HepG2 (cell line): ENCODE data around the gene MTARC1. TPM values are rescaled to one million over a fixed set of nuclear protein-coding genes. Genes with fewer than 3 reads are reported as not detected.
A peak's percentile ranks its signal among the peaks of the same experiment; 100 is the strongest.

Experiments
- ARID5B ChIP-seq: IDR thresholded peaks from 2 replicates; pipeline ENCODE4 v1.4.0; 2020; ENCODE audit warnings: mild to moderate bottlenecking, missing genetic modification reagents
- IRF2 ChIP-seq: IDR thresholded peaks from 2 replicates; pipeline ENCODE4 v1.6.1; 2018; ENCODE audit warnings: missing genetic modification reagents, missing compliant biosample characterization
- MYNN ChIP-seq: sonication (generic); formaldehyde crosslinking; IDR thresholded peaks from 2 replicates; pipeline ENCODE4 v1.4.0; 2020; ENCODE audit warnings: mild to moderate bottlenecking, low read depth, missing genetic modification reagents
- NFIC ChIP-seq: IDR thresholded peaks from 2 replicates; pipeline ENCODE4 v1.6.1; 2012; ENCODE audit warnings: mild to moderate bottlenecking, low read length, inconsistent platforms
- NFKBIZ ChIP-seq: IDR thresholded peaks from 2 replicates; pipeline ENCODE4 v1.6.1; 2018; ENCODE audit warnings: missing genetic modification reagents, missing compliant biosample characterization
- NFYC ChIP-seq: IDR thresholded peaks from 2 replicates; pipeline ENCODE4 v1.6.1; 2016; ENCODE audit warnings: missing genetic modification reagents, missing compliant biosample characterization
- TEAD3 ChIP-seq: optimal IDR thresholded peaks from 2 replicates; pipeline ENCODE3; 2016; ENCODE audit warnings: borderline replicate concordance
- TFE3 ChIP-seq: IDR thresholded peaks from 2 replicates; pipeline ENCODE4 v1.6.1; 2016
- THAP11 ChIP-seq: IDR thresholded peaks from 2 replicates; pipeline ENCODE4 v1.6.1; 2016; ENCODE audit warnings: missing biosample characterization, missing genetic modification reagents
- ZFP36L2 ChIP-seq: sonication (generic); formaldehyde crosslinking; IDR thresholded peaks from 2 replicates; pipeline ENCODE4 v1.4.0; 2020; ENCODE audit warnings: missing genetic modification reagents
- ZNF563 ChIP-seq: sonication (generic); formaldehyde crosslinking; IDR thresholded peaks from 2 replicates; pipeline ENCODE4 v1.8.0; 2022; ENCODE audit warnings: mild to moderate bottlenecking, moderate library complexity, missing genetic modification reagents
- ZNF687 ChIP-seq: sonication (generic); formaldehyde crosslinking; IDR thresholded peaks from 2 replicates; pipeline ENCODE4 v1.5.1; 2020; ENCODE audit warnings: mild to moderate bottlenecking, missing genetic modification reagents, moderate library complexity
- ZNF788 ChIP-seq: sonication (generic); formaldehyde crosslinking; IDR thresholded peaks from 2 replicates; pipeline ENCODE4 v1.5.0; 2020; ENCODE audit warnings: mild to moderate bottlenecking, missing genetic modification reagents, borderline replicate concordance
- polyA plus RNA-seq, 8 experiments: library from polyadenylated mRNA; depleted of rRNA in 3 of 8; stranded (reverse) in 7 of 8; unstranded in 1 of 8; fragments of >200 nt; fragmentation: Illumina TruSeq in 4 of 8; extraction: Trizol in 4 of 8; gene quantifications; 2 replicates each; pipeline versions ENCODE4 v1.2.1 to v1.2.3, GENCODE V29; 2011 to 2016; ENCODE audit warnings: low read depth in 4 of 8, missing spikeins in 1 of 8, mixed read lengths in 1 of 8; ENCODE audit not compliant: insufficient read depth in 1 of 8
- total RNA-seq, 5 experiments: library from RNA; depleted of rRNA; stranded (reverse); fragments of >200 nt; fragmentation: Illumina TruSeq; extraction: Trizol; gene quantifications; 2 replicates each; pipeline ENCODE4 v1.2.3, GENCODE V29; 2016; ENCODE audit warnings: low read depth in 1 of 5
- TF ChIP-seq, protein P1 (sequence below): sonication (generic); formaldehyde crosslinking; IDR thresholded peaks from 2 replicates; pipeline ENCODE4 v1.4.0; 2020; ENCODE audit warnings: missing genetic modification reagents
- TF ChIP-seq, protein P2 (sequence below): IDR thresholded peaks from 2 replicates; pipeline ENCODE4 v1.6.1; 2018; ENCODE audit warnings: missing genetic modification reagents, mild to moderate bottlenecking, missing compliant biosample characterization

The MTARC1 gene
- total and polyA plus RNA-seq, 2 of the 13 experiments (the other 11 are each of a cell fraction or from before 2014, with no cell fraction given): 19.4 to 106 TPM

- TF ChIP-seq ARID5B (CRISPR knock-in tag) (peak; percentile 47), TEAD3 (peak; percentile 36), ZFP36L2 (CRISPR knock-in tag) (0 out of 2 replicates have a peak, but pooled peaks have one; percentile 46), THAP11 (CRISPR knock-in tag) (0 out of 2 replicates have a peak, but pooled peaks have one; percentile 13), NFYC (CRISPR knock-in tag) (peak; percentile 15; the same call in 1 of the 2 replicates), IRF2 (CRISPR knock-in tag) (peak; percentile 54; the same call in 1 of the 2 replicates), ZNF687 (CRISPR knock-in tag) (peak; percentile 45), MYNN (CRISPR knock-in tag) (no peak), ZNF788 (CRISPR knock-in tag) (peak; percentile 30; the same call in 1 of the 2 replicates), TFE3 (CRISPR knock-in tag) (0 out of 2 replicates have a peak, but pooled peaks have one; percentile 24), NFIC (no peak), ZNF563 (CRISPR knock-in tag) (0 out of 2 replicates have a peak, but pooled peaks have one; percentile 28), NFKBIZ (no peak)
- TF ChIP-seq, protein P1, sequence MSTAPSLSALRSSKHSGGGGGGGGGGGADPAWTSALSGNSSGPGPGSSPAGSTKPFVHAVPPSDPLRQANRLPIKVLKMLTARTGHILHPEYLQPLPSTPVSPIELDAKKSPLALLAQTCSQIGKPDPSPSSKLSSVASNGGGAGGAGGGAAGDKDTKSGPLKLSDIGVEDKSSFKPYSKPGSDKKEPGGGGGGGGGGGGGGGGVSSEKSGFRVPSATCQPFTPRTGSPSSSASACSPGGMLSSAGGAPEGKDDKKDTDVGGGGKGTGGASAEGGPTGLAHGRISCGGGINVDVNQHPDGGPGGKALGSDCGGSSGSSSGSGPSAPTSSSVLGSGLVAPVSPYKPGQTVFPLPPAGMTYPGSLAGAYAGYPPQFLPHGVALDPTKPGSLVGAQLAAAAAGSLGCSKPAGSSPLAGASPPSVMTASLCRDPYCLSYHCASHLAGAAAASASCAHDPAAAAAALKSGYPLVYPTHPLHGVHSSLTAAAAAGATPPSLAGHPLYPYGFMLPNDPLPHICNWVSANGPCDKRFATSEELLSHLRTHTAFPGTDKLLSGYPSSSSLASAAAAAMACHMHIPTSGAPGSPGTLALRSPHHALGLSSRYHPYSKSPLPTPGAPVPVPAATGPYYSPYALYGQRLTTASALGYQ (CRISPR knock-in tag): no peak
- TF ChIP-seq, protein P2, sequence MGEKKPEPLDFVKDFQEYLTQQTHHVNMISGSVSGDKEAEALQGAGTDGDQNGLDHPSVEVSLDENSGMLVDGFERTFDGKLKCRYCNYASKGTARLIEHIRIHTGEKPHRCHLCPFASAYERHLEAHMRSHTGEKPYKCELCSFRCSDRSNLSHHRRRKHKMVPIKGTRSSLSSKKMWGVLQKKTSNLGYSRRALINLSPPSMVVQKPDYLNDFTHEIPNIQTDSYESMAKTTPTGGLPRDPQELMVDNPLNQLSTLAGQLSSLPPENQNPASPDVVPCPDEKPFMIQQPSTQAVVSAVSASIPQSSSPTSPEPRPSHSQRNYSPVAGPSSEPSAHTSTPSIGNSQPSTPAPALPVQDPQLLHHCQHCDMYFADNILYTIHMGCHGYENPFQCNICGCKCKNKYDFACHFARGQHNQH (CRISPR knock-in tag): peak; percentile 42; the same call in 1 of the 2 replicates
Measured at GRCh38 chr1:220776720-220777326, 9.9 kb upstream of the MTARC1 start (continued).
